Measurements from ENCODE around the gene SSNA1.
A peak's percentile ranks its signal among the peaks of the same experiment; 100 is the strongest.

The SSNA1 gene

DNA sequence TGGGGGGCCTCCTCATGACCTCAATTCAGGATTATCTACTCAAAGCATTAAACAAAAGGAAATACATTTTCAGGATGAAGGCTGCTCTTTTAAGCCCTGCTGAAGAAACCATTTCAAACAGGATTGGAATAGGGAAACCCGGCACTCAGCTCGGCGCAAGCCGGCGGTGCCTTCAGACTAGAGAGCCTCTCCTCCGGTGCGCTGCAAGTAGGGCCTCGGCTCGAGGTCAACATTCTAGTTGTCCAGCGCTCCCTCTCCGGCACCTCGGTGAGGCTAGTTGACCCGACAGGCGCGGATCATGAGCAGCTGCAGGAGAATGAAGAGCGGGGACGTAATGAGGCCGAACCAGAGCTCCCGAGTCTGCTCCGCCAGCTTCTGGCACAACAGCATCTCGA is 16.3 kb downstream of the SSNA1 start:
- DNase-seq: no peak

DNA sequence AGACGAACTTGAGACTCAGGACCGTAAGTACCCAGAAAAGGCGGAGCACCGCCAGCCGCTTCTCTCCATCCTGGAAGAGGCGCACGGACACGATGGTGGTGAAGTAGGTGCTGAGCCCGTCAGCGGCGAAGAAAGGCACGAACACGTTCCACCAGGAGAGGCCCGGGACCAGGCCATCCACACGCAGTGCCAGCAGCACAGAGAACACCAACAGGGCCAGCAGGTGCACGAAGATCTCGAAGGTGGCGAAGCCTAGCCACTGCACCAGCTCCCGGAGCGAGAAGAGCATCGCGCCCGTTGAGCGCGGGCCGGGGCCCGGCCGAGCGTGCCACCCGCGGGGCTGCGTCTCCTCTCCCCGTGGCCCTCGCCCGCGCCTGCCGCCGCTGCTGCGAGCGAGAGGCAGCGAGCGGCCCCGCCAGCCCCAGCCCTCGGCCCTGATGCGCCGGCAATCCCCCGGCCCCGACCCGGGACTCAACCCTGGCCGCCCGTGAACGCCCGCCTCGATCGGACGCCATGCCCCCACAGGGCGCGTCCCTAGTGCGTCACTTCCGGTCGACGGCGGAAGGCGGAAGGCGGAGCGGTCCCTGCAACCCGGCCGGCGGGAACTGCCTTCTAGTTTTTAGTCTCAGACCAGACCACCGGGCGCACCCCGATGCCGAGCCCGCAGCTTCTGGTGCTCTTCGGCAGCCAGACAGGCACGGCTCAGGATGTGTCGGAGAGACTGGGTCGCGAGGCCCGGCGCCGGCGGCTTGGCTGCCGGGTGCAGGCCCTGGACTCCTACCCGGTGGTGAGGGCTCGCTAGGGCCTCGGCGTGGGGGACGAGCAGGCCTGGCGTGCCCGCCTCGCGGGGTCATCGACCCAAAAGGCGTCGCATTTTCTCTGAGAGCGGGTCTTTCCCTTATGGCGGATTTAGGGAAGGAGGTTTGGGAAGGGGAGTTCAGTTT is 16.9 kb downstream of the SSNA1 start, which contains the start of the genes NDOR1 and TMEM203:
NDOR1 (plus strand) TSS at position 575 of the 944 bp plus-strand sequence; CDS start at position 653, 78 bp downstream.
TMEM203 (minus strand) TSS at position 523 of the 944 bp plus-strand sequence; CDS start at position 289, 234 bp downstream.
- peak; percentile 10 for DNase-seq

DNA sequence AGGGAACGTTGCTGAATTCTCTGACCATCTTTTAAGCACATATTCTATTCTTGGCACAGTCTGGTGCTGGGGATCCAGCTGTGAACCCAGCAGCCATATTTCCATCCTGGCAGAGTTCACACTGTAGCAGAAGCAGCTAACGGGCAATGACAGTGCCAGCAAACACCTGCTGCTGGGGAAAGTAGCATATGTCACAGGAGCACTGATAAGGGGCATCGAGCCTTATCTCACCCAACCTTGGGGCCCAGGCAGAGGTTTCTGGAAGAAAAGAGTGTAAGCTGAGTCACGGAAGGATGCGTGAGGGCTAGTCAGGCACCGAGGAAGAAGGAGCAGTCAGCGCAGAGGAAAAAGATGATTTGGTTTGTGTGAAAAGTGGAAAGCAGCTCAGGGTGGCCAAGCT is 18.1 kb downstream of the SSNA1 start:
- DNase-seq: no peak

DNA sequence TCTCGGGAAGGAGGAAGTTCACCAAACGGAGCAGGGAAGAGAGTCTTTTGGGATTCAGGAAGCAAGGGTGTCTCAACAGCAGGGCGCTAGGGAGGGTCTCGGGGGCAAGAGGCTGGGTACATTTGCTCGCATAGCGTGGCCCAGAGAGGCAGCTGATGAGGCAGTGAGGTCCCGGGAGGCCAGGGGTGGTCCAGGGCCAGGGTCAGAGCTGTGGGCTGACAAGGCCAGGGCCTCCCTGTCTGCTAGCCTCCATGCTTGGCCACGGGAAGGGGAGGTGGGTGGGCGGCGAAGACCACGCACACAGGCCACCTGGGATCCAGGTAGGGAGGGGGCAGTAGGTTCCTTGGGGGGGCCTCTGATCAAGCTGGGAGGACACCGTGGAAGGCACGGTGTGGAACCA is 23.1 kb downstream of the SSNA1 start:
- no peak for DNase-seq

DNA sequence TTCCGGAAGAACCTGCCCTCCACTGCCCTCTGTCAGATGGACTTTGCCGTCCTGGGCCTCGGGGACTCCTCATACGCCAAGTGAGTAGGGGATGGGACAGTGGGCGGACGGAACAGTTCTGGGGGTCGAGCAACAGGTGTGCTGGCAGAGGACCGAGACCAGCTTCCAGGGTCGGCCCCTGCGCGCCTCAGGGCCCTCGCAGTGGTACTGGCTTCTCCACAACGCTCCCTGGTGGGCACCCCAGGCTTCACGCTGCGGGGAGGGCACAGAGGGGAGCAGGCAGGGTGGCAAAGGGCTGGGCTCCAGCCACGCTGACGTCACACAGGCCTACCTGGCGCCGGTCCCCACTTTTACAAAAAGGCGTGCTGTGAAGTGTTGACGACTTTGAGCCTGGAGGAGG is 24.0 kb downstream of the SSNA1 start:
- no peak for DNase-seq

DNA sequence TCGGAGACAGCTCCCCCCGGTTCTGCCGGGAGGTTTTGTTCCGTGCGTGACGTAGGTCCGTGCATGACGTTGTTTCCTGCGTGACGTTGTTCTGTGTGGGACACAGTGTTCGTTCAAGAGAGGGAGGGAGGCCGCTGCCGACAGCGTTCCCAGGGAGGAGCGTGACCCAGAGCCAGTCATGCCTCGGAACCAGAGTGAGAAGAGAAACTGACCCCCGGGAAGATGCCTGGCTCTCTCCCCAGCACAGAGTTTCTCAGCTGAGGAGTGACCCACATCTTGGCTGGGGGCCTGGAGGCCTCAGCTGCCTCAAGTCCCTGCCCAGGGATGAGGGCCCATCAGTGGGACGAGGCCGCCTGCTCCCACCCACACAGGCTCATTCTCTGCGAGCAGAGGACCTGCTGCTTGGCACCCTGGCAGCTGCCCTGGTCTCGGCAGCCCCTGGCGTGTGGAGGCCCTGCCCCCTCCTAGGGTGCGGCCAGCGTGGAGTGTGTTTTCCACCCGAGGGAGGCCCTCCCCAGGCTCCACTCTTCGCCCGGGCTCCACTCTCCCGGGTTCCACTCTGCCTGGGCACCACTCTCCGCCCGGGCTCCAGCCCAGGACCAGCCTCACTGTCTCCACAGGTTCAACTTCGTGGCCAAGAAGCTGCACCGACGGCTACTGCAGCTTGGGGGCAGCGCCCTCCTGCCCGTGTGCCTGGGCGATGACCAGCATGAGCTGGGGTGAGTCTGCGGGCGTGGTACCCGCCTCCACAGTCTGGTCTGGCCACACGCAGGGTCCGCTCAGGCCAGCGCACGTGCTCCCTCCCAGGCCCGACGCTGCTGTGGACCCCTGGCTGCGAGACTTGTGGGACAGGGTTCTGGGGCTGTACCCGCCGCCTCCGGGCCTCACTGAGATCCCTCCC is 24.9 kb downstream of the SSNA1 start:
- no peak for DNase-seq

DNA sequence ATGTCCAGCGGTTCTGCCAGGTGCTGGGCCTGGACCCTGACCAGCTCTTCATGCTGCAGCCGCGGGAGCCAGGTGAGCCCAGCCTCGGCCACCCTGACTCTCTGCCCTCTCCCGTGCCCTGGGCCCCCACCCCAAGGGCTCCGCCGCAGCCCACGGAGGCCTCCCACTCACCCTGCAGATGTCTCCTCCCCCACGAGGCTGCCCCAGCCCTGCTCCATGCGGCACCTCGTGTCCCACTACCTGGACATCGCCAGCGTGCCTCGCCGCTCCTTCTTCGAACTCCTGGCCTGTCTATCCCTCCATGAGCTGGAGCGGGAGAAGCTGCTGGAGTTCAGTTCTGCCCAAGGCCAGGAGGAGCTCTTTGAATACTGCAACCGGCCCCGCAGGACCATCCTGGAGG is 26.1 kb downstream of the SSNA1 start:
- no peak for DNase-seq

DNA sequence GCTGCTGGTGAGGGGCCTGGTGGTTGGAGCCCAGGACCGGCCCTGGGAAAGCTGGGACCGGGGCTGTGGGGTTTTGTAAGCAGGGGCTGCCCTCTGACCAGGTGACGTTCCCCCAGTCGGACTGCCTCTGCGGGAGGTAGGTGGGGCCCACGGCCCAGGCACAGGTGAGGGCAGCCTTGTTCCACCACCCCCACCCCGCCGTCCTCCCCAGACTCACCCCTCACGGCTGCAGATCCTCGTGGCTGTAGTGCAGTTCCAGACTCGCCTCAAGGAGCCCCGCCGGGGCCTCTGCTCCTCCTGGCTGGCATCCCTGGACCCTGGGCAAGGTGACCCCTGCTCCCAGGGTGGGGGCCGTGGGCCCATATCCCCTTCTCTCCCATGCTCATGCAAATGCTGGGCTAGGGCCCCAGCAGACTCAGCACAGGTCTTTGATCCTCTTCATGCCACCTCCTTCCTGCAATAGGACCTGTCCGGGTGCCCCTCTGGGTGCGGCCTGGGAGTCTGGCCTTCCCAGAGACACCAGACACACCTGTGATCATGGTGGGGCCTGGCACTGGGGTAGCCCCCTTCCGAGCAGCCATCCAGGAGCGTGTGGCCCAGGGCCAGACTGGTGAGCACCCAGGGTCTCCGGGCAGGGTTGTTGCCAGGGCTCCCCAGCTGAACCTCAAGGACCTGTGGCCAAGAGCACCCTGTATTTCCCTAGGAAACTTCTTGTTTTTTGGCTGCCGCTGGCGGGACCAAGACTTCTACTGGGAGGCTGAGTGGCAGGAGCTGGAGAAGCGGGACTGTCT is 26.9 kb downstream of the SSNA1 start:
- DNase-seq: no peak

DNA sequence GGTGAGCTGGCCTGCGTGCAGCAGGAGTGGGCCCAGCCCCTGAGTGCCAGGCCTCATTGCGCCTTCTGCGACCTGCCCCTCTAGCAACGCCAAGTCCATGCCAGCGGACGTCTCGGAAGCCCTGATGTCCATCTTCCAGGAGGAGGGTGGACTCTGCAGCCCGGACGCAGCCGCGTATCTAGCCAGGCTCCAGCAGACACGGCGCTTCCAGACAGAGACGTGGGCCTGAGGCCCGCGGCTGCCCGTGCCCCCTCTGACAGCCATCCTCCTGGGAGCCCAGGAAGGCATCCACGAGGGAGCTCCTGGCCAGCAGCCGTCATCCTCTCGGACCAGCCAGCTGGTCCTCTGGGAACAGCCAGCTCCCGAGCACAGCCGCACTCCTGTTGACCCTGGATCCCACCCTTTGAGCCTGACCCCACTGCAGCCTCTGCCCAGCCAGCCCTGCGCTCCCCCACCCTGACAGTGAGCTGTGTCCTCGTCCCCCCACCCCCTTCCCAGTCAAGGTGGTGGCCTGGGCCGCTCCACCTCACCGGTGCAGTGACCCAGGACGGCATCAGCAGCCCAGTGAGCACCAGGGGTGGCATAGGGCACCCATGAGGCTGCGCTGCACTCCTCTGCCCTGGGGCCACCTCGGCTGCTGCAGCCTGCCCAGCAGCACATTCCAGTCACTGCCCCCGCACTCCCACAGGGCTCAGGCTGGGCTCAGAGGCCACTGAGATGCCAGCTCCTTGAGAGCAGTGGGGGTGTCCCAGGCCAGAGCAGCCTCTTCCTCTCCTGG is 27.9 kb downstream of the SSNA1 start:
- DNase-seq: no peak

DNA sequence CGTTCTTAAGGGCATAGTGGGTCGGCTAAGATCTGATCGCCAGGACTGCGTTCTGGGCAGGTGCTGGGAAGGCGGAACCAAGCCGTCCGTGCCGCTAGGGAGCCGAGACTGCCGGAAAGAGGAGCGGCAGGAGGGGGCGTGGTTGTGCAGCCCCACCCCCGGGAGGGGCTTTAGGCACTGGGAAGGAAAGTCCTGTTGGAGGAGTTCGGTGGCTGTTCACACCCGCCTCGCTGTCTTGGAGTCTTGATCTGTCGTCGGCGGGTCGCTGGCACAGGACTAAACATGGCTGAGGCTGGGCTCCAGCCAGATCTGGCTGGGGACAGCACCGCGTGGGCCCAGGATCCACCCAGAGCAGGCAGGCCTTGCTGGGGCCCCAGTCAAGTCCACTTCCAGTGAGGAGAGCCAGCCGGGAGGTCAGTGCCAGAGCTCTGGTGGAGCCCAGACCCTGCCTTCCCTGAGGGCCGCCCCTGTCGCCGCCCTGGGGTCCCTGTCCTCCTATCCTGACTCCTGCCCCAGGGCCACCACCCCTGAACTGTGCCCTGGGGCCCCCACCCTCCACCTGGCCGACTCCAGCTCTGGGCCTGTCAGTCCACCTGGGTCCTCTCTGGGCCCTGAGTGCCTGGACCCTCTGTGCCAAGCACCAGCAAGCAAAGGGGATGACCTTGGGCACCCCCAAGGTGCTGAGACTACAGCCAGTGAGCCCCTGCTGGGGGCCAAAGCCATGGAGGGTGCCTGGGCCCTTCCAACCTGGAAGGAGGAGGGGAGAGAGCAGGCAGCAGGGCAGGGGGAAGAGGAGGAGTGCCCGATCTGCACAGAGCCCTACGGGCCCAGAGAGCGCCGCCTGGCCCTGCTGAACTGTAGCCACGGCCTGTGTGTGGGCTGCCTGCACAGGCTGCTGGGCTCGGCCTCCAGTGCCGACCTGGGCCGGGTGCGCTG is 29.1 kb downstream of the SSNA1 start:
- no peak for DNase-seq

DNA sequence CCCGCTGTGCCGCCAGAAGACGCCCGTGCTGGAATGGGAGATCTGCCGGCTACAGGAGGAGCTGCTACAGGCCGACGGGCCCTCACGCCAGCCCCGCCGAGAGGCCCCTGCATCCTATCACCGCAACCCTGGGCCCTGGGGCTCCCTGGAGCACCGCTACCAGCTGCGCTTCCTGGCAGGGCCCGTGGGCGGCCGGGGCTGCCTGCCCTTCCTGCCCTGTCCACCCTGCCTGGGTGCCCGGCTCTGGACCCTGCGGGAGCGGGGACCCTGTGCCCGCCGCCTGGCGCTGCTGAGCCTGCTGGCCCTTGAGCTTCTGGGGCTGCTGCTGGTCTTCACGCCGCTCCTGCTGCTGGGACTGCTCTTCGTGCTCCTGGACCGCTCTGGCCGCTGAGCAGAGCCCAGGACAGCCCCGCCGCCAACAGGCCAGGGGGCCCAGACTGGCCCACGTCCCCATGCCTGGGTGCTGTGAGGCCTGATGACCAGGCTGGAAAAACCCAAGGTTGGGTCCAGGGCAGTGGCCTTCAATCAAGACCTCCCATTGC is 29.8 kb downstream of the SSNA1 start:
- no peak for DNase-seq

DNA sequence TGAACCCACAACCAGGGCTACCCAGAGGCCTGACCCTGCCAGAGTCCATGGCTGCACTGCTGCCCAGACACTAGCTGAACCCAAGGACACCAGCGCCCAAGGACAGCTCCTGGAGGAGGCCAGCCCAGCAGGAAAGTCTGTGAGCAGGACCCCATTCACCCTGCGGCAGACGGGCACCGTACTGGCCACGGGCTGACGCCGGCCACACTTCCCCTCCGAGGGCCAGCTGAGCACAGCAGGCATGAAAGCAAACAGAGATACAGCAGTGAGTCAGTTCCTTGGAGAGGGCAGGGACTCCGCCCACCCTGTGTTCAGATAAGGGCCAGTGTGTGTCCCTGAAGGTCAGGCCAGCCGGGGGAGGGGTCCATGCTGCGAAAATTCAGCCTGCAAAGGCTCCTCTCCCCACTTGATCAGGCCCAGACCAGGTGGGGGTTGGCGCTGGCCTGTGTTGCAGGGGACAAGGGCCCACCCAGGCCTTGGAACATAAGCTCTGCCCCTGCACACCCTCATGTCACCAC is 30.3 kb downstream of the SSNA1 start:
- no peak for DNase-seq

DNA sequence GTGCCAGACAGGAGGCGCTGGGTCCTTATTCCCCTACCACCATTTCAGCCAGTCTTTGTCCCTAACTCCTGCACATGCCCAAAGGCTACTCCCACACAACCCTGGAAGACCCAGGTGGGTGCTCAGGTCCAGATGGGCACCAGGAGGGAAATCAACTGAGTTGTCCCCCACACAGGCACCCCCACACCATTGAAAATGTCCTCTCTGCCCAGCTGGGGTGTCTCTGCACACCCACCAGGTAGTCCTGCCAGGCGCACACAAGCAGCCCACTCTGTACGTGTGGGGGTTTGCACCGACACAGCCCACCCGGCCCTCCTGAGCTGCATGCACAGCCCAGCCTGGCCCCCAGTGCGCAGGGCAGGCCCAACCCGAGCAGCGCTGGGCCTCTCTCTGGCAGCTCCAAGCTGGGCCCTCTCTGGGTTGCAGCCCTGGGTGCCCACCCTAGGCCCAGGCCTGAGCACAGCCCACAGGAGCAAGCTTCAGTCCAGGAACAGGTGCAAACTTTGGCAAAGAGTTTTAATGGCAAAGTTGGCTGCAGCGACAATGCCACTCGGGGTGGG is 31.4 kb downstream of the SSNA1 start:
- DNase-seq: no peak

DNA sequence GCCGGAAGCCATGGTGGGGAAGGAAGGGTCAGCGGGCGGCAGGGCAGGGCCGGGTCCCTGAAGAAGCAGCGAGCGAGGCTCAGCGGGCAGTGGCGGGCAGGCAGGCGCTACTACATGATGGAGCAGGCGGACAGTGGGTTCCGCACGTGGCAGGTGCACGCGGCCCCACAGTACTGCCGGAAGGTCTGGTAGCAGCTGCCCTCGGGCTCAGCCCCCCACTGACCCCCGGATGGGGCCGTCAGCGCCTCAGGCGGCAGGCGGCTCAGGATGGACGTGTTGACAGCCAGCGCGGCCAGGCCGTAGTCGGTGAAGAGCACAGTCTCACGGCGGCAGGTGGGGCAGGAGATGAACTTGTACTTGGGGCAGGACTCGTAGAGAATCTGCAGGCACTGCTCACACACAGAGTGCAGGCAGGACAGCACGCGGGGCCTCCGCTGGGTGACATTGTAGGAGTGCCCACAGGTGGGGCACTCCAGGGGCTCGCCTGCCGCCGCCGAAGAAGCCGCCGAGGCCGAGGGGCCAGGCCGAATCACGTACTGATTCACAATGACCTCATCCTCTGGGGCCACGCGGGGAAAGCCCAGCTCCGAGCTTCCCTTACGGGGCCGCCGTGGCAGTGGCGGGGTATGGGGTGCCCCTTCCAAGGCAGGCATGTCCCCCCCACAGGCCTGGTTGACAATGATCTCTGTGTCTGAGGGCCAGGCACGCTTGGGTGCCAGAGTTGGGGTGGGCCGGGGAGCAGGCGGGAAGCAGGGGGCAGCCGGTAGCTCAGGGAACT is 32.0 kb downstream of the SSNA1 start:
- no peak for DNase-seq

DNA sequence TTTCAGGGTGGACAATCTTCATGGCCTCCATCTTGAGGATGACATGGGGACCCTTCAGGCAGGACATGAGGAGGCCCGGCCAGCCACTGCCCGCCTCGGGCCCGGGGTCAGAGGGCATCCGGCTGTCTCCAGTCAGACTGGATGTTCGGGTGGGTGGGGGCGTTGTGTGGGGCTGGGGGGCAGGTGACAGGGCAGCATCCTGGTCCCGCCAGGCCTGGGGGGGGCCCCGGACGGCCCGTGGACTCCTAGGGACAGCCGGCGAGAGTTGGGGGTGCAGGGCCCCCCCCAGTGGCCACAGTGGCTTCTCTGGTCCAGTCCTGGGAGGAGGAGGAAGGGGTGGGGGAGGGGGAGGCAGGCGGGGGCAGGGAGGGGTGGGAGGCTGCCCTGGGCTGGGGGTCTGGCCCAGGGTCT is 32.6 kb downstream of the SSNA1 start:
- no peak for DNase-seq

DNA sequence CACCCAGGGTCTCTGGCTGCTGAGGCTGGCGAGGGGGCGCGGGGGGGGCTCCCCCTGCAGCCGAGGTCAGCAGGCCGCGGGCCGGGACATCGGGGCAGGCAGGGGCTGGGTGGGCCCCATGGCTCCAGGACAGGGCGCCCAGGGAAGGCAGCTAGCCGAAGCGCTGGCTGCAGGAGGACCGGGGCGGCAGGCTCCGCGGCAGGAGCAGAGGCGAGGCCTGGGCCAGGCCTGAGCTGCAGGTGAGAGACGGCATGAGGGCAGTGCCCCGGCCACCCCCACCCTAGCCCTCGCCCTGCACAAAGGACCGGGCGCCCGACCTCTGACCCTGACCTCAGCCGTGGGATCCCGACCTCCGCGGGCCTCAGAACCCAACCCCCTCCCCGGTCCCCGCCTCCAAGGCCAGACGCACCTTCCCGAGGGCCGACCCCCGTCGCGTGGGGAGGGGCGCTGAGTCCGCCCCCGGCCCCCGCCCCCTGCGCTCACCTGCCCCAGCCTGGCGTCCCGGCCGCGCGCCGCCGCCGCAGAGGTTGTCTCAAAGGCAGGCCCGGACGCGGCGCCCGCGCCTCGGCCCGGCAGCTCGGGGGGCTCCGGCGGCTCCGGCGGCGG is 33.1 kb downstream of the SSNA1 start:
- no peak for DNase-seq

DNA sequence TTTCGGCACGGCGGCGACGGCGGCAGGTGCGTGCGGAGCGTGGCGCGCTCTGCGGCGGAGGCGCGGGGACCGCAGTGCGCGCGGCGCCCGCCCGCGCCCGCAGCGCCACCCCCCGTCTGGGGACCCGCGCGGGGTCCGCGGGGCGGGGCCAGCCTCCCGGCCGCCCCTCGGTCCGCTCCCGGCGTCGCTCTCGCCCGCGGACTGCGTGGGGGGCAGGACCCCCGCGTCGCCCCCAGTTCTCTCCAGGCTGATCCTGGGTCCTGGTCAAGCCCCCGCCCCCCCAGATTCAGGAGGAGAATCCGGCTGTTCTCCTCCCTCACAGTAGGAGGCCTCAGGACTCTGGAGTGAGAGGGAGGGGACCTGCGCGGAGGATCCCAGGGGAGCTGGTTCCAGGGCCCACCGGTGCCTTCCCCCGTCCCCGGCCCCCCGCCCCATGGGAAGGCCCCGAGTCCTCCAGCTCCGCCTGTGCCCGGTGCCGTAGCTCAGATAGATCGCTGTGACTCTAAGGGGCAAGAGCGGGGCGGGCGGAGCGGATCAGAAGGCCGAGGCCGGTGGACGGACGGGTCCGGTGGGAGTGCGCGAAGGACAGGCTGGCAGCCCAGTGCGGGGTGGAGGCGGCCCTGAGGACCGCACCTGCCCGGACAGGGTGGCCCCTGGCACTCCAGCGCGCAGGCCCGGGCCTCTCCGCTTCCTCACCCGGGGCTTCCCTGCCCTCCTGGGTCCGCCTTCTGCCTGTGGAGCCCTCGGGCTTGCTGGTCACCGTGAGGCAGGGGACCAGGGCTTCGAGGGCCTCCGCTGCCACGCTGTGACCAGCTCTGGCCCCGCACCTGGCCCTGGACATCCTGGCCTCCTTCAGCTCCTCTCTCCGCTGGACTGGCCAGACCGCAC is 34.0 kb downstream of the SSNA1 start, which contains the start of gene RNF208:
RNF208 (minus strand) TSS at position 51 of the 888 bp plus-strand sequence. CDS start 1,028 bp downstream, outside the sequence.
- no peak for DNase-seq

Measured in GF-D8 (cell line).